ENCODE results near the gene FADS2.

Gene FADS2

DNA sequence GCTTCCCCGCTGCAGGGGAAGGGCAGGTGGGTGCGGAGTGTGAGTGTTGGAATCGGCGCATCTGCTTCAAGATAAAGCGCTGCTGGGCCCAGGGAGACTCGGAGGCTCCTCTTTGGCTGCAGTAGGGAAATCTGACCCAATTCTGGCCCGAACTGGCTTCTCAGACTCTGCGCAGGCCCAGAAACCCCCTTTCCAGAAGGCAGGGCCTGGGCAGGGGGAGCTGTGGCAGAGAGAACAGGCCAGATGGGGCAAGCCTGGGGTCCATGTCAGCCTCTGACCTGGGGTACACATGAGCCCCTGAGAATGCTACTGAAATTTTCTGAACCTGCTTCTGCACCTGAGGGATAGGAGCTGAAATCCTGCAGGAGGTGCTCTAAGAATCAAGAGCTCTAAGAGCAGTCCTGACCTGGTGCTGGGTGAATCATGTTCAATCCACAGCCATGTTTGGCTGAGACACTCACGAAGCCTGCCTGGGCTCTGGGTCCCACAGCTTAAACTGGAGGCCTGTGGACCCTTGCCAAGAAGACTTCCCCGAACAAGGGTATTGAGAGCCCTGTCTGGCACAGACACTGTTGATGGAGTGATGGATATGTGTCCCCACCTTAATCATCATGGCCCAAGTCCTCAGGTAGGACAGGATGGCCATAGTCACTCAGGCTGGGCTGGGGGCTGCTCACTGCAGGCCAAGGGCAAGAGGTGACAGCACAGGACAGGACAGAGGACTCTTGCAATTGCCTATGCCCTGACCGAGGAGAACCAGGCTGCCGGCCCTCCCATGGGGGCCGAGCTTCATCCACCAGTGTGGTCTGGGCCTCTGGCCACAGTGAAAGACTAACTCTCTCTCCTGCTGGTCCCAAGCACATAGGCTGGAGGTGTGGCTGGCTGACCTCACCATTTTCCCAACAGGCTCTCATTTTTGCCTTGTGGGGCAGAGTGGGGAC, 82.4 kb downstream of the FADS2 start:
- no peak for DNase-seq

DNA sequence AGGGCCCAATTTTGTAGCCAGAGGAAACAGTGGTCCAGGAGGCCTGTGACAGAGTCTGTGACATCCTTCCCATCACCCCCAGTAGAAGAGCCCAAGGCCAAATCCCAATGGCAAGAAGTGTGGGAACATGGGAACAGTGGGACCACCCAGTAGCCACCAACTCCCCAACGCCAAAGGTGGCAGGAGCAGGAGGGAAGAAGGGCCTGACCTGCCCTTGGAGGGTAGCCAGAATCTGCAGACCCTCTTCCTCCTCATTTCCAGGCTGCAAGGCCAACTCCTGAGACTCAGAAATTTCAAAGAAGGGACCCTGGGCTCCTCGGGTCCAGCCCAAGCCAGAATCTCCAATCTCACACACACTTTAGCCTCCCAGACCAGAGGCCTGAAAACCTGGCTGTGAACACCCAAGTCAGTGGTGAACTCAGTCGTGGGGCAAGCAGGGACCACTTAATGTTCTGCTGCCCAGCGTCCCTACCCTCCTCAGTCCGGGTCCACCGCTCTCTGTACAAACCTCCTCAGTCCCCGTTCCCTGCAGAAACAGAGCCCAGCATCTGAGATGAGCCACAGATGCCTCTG, 83.1 kb downstream of the FADS2 start:
- no peak for DNase-seq

DNA sequence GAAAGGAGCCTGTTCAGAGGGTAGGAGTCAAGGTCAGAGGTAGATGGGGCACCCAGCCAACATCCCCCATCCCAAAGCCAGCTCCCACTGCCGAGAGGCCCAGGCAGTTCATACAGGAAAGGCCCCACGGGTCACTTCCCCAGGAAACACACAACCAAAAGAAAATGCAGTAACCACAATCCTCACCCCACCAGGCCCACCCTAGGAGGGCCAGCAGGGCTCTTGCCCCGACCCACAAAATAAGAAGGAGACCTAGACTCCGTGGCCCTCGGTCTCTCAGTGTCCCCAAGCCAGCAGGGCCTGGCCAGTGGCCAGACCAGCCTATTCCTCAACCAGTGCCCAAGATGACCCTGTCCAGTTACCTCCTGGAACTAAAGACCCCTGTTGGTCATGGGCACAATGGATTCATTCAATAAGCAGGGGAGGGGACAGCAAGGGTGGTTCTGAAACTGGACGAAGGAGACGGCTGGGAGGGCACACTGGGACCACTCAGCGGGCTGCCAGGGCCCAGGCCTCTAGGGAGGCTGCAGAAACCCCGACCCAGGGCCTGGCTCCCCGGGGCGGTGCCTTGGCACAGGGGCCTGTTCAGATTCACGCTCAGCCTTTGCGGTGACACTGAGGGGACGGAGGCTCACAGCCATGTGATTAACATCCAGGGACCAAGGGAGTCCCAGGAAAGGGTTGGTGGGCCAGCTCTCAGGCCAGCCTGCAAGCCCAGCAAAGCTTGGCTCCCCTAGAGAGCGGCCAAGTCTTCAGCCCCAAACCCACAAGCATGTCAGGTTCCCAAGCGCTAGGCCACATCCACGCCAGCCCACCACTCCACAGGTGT, 83.8 kb downstream of the FADS2 start:
- DNase-seq = no peak

DNA sequence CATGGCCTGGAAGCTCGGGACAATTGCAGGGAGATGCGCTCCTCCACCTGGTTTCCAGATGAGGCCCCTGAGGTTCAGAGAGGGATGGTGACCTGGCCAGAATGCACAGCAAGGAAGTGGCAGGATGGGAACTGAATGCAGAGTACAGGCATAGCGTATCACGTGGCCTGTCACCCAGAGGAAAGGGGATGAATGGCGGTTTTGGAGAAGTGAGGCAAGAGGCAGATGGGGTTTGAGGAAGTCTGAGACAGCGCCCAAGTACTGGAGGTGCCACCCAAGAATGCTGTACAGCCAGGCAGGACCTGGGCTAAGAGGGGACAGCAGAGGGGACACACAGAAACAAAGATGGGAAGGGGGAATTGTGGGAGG, 84.4 kb downstream of the FADS2 start:
- no peak for DNase-seq

DNA sequence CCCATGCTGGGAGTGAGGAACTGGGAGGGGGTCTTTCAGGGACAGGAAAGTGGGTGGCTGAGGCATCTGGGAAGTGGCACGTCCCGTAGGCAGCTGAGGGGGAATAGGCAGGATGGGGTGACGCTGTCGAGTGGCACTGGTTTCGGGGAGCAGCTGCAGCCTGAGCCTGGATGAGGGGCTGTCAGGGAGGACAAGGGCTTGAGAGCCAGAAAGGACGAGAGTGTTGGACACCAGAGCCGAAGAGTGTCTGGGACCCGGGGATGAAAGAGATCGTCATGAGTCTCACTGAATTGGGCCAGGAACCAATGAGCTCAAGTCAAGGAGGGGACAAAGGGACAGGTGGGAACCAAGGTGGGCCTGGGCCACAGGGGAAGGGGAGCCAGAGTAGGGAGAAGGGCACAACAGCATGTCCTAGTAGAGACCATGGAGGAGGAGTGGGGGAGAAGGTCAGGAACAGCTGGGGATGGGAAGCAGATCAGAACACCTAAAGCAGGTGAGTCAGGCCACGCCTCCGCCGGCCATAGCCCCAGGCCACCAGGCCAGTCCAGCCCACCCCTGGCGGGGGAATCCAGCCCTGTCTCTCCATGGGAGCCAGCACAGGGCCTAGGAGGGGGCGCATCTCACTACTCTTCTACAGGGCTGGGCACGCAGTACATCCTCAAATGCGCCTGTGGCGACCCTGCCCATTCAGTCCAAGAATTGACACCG, 85.0 kb downstream of the FADS2 start:
- no peak for DNase-seq

DNA sequence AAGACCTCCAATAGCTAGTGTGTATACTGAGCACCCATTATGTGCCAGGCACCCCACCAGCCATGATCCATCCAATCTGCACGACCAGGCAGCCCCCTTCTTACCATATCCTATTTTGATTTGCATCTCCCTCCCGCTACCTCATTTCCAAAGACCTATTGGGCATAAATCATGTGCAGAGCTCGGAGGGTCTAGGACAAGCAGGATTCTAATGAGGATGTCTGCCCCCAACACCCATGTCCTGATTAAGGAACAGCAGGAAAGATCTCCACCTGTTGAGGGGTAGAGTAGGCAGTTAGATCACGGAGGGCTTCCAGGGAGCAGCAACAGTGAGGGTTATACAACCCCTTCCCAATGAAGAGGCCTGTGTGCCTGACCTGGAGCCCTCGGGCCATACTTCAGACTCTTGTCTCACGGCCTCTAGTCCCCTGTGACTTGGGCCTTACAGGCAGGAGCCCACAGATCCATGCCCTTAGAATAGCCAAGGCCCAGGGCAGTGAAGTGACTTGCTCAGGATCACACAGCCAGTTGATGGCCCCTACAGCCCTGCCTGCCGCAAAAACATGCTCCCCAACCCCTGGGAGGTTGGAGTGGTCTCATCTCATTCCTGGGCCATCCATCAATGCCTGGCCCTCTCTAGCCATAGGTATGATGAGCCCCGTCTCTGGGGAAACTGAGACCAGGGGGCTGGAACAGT, 85.7 kb downstream of the FADS2 start:
- DNase-seq = no peak

DNA sequence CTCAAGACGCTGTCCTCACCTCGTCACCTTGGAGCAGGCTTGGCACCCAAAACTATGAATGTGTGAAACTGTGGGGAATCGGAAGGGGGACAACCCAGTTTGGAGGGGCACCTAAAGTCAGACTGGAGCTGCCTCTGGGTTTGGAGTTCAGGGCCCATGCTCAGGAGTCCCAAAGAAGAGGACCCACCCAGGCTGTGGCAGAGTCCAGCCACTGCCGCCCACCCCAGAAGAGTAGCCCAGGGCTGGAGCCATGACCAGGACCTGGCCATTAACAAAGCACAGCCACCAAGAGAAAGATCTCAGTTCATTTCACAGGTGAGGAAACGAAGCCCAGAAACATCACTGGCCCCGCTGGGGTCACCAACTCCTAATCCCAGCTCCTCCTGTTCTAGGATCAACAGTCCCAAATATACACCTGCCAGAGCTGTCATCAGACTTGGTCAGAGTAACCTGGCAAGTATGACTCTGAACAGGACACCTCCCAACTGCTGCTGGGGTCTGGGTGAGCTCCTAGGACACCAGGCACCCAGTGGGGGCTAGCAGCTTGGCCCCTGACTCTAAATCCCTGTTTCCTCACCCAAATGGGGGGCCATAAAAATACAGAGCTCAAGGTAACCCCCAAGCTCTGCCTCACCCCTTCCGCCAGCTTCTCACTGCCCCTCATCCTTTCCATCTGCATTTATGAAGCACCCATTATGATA, 86.5 kb downstream of the FADS2 start:
- DNase-seq = no peak

DNA sequence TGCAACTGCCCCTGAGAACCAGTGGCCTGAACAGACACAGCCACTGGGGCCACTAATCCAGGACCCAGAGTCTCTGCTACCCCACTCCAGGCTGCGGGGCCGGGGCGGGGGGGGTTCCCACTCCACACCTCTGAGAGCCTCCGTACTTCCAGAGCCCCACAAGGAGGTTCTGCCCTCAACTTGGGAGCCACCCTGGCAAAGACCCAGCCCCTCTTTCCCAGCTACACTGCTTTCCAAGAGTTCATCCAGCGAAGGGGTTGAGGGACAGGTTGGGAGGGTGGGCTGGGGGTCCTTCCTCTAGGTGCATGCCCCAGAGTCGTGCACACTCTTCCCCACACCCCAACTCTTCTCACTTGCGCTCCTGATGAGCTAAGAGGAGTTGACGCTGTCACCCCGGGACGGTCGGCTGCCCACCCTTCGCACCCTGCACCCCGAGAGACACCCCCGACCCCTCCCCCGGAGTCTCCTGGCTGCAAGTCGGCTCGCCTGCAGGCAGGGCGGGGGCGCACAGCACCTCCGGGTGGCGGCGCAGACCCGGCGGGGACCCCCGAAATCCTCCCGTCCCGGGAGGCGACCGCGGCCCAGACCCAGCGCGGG, 88.7 kb downstream of the FADS2 start:
- no peak for DNase-seq
